ENCODE measurements around the gene DENND1B.
"Not testable (repeated sequence)": the region's sequence is repeated elsewhere in the genome, so short reads cannot be mapped to it uniquely, and the experiment has no call there.

The DENND1B gene

DNA sequence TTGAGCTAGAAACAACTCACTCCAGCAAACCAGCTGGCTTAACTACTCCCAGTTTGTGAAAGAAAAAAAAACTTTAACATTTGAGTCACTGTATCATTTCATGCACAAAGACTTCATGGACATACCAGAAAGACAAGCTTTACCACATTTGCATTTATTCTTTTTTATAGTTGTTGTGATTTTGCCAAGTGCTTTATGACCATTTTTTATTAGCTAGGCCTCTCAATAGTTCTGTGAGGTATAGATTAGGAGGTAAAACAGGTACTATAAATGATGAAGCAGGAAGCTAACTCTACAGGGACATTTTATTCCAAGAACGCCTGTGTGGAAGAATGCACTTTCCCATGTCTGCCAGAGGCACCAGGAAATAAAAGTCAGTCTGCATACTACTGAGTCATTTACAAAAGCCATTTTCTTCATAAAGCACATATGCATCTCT is 8.2 kb upstream of the DENND1B start:
- no peak for DNase-seq

DNA sequence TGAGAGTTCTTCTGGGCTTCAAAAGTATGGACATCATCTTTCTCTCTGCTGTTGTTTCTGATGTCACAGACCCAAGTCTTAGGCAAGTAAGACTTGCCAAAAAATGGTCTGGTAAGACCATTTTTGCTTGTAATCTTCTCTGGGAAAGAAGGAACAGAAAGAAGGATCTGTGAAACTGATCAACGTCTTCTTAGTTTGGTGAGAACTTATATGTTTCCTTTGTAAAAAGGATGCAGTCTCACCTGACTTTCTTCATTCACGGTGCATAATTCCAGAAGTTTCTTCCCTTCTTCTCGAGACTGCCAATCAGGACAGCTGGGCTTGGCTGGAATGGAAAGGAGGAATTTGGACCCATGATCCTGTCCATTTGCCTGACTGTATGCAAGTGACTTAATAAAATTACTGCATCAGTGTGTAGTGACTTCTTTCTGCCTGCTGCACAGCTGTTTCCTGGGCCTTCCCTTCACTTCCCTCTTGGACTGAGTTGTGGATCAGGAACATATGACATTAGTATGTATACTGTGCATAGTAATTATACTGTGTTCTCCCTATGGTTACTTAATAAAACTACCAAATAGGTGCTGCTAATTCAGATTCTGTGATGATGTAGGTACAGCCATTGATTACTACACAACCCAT is 7.6 kb upstream of the DENND1B start:
- no peak for DNase-seq

- DNase-seq, result no peak
Observed at GRCh38 chr1:197781968-197782721, 6.9 kb upstream of the DENND1B start.

DNA sequence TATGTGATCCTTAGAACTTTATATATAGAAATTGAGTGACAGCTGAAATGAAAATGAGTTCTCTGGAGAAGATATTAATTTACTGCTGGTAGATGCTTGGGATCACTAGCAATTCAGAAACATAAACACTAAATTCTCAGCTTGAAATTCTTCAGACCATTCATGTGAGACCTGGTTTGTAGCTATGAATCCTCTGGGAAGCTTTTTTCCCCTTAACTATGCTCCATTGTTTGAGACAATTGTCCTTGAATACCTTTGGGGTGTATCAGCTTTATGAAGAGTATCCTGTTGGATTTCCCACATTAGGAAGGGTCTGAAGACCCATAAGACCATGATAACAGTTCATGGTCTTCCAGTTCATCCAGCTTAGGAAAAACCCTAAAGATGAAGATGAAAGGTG is 4.6 kb upstream of the DENND1B start:
- no peak for DNase-seq

DNA sequence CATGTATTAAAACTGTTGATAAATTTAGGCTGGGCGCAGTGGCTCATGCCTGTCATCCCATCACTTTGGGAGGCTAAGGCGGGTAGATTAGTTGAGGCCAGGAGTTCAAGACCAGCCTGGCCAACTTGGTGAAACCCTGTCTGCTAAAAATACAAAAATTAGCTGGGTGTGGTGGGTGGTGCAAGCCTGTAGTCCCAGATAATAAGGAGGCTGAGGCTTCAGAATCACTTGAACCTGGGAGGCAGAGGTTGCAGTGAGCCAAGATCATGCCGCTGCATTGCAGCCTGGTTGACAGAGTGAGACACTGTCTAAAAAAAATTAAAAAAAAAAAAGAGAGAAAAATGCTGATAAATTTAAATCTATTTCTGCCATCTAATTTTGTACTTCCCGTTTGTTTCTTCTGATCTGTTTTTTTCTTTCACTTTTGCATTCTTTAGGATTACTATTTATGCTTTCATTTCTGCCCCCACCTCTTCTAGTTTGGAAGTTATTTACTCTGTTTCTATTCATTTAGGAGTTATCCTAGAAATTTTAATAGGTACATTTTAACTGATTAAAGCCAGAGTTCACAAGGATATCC is 3.2 kb upstream of the DENND1B start:
- DNase-seq, result no peak

DNA sequence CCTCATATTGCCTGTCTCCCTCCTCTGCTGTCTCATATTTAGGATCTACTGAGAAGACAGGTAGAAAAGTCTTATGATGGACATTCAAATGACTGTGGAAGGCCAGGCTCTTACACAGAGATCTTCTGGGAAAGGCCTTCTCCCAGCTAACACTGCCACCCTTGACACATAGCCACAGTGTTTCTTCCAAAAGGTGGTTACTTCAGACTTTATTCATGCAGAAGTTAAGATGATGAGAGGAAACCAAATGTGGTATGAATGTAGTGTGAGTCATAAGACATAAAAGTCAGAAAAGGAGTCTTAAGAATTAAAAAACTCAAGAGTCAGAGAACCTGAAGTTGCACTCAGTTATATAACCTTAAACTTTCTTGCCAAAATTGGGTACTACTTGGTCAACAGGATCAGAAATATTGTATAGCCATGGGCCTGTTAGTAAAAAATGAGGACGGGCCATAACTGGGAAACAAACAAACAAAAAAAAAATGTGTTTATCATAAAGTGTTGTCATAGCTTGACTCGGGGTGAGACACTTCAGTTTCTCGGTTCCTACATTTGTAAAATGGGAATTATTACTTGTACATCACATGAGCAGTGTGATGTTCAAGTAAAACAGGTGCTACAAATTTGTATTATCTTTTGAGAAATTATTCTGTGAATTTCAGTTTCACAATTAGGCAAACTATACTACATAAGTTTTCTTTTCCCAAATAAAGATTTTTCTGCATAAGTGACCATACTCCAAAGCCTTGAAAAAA is 1.2 kb upstream of the DENND1B start:
- DNase-seq, result no peak

DNA sequence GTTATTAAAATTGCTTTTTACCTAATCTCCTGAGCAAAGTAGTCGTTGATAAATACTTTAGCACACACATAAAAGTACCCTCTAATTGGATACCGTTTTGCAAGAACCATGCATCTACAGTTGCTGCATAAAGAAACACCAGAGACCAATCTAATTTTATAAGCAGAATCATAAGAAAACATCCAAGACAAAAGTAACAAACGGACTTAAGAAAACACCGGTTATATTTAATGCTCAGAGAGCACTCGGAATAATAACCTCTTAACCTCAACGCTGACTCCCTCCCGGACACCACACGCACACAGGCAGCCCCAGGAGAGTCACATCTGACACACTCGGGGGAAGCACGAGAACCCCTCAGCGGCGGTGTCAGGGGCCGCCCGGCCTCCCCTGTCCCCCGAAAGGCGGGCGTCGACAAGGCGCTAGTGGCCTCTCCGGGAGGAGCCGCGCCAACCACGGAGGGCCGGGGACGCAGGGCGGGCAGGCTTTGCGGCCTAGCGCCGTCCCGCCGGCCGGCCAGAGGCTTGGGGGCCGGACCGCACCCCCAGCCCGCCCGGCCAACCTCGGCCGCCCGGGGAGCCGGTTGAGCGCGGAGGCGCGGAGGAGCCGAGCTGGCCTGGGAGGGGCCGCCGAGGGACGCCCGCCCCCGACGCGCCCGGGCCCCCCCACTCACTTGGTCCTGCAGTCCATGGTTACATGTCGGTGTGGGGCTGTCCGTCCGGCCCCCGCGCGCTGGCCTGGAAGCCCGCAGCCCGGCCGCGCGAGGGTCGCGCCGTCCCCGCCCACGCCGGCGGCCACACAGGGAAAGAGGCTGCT is 606 bp downstream of the DENND1B start:
- peak in 1 of 2 experiments; percentile 41 for DNase-seq

DNA sequence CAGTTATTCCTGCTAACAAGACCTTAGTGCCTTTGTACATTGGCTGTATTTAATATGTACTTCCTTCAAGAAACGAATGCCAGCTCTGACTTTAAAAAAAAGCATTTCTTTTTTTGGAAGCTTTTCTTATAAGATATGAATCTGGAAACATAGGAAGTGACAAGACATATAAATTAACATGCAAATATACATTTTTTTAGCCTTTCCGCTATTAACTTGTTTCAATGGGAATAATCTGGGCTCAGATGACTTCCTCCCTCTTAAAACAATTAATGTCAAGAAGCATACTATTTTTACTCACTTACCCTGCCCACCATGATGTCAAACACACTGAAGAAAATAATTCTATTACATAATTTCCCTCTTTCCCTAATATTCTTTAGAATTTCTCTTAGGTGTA is 1.4 kb downstream of the DENND1B start:
- no peak for DNase-seq

- peak in 1 of 2 experiments; percentile 15 for DNase-seq
Observed at GRCh38 chr1:197771904-197772556, 3.2 kb downstream of the DENND1B start.

- DNase-seq, result no peak
Observed at GRCh38 chr1:197771386-197771785, 3.9 kb downstream of the DENND1B start.

- DNase-seq, result no peak
Observed at GRCh38 chr1:197770243-197770642, 5.0 kb downstream of the DENND1B start.

GRCh38 chr1:197769287-197769686 is 6.0 kb downstream of the DENND1B start:
- DNase-seq, result no peak

DNA sequence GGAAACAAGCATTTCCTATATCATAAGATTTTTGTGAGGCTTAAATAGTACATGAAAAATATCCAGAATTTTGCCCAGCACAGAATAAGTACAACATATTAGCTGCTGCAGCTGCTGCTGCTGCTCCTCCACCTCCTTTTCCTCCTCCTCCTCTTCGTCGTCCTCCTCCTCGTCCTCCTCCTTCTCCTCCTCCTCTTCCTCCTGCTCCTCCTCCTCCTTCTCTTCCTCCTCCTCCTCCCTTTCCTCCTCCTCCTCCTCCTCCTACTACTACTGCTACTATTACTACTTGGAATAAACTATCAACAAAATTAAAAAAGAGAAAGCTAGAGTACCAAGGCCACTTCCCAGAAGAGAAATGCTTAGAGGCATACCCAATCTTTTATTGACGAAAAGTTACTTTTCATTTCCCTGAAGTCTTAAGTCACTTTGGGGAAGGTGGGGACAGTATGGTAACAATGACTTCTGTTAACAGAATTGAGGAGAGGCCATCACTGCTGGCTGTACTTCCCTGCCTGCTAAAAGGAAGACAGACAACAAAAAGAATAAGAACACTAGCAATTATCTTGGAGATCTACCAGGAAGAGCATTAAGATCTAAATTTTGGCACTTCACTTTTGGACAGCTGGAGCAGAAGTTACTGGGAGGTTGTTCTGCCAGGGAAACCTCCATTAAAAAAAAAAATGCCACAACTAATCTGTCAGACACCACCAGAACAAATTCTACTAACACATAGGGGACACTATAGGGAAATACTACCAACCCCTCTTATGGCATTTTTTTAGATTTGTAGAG is 7.1 kb downstream of the DENND1B start:
- DNase-seq, result peak; percentile 33 to 50

- DNase-seq, result no peak
Observed at GRCh38 chr1:197763769-197764168, 11.5 kb downstream of the DENND1B start.

DNA sequence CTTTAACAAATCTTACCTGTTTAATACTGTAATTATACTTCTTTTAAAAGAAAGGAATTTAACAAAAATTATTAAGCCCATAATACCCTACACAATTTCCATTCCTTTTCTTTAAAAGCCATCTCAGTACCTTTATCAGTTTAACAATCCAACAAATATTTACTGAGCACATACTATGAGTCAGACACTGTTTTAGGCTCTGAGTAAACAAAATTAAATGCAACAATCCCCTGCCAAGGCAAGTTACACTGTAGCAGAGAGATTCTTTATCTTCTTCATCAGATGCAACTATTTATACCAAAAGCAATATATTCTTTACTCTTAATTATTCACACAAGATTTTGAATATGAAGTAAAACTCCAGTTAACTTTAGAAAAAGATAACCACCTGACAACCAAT is 12.0 kb downstream of the DENND1B start:
- no peak for DNase-seq

DNA sequence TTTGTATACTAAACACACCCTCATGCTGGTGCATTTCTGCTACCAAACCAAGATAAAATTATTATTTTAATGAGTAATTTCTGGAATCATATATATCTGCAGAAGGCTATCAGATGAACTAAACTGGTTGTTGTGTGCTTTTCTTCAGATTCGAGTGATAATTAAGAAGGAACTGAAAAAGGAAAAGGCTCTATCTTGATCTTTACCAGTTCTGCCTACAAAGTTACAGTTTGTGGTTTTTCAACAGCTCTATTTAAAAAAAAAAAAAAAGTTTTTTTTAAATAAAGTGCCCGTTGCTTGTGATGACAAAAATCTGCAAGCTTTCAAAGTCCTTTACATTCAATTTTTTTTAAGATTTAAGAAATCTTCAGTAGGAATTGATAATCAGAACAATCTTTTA is 13.6 kb downstream of the DENND1B start:
- DNase-seq, result no peak

DNA sequence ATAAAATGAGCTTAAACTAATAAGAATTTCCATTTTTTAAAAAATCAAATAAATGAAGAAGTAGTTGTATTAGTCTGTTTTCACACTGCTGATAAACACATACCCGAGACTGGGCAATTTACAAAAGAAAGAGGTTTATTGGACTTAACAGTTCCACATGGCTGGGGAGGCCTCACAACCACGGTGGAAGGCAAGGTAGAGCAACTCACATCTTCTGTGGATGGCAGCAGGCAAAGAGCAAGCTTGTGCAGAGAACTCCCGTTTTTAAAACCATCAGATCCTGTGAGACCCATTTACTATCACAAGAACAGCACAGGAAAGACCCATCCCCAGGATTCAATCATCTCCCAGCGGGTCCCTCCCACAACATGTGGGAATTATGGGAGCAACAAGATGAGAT is 19.7 kb downstream of the DENND1B start:
- not testable (repeated sequence) for DNase-seq

GRCh38 chr1:197752652-197753164 is 22.6 kb downstream of the DENND1B start:
- DNase-seq, result not testable (repeated sequence)

GRCh38 chr1:197750366-197750765 is 24.9 kb downstream of the DENND1B start:
- DNase-seq, result no peak

GRCh38 chr1:197745911-197746310 is 29.4 kb downstream of the DENND1B start:
- DNase-seq, result no peak

DNA sequence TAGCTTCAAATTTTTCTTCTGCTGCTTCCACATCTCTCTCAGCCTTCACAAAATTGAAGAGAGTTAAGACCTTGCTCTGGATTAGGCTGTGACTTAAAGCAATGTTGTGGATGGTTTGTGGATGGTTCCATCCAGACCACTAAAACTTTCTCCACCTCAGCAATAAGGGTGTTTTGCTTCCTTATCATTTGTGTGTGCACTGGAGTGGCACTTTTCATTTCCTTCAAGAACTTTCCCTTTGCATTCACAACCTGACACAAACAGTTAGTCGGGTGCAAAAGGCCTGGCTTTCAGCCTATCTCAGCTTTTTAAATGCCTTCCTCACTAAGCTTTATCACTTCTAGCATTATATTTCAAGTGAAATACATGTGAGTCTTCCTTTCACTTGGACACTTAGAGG is 30.3 kb downstream of the DENND1B start:
- no peak for DNase-seq

All from NCI-H446 (cell line).